Breast epithelium (tissue), 3 donors: Measurements from ENCODE around the gene MYBL2.

Experiments used
- POLR2A ChIP-seq: fragments of 450-650 bp; IDR thresholded peaks from one replicate; pipeline ENCODE4 v1.6.1; 2016; ENCODE audit warnings: antibody characterized with exemption, mild to moderate bottlenecking, moderate library complexity
- POLR2AphosphoS5 ChIP-seq, 3 donors: sonication (generic); formaldehyde crosslinking; IDR thresholded peaks; one replicate each; pipeline ENCODE4 v1.6.1; 2017; ENCODE audit warnings: antibody characterized with exemption in 3 of 3
- TF ChIP-seq, protein P1 (sequence below), 3 donors: fragments of 450-650 bp; IDR thresholded peaks; one replicate each; pipeline ENCODE4 v1.5.1; 2016 to 2017; ENCODE audit warnings: antibody characterized with exemption in 3 of 3, mild to moderate bottlenecking in 3 of 3, moderate library complexity in 3 of 3

DNA sequence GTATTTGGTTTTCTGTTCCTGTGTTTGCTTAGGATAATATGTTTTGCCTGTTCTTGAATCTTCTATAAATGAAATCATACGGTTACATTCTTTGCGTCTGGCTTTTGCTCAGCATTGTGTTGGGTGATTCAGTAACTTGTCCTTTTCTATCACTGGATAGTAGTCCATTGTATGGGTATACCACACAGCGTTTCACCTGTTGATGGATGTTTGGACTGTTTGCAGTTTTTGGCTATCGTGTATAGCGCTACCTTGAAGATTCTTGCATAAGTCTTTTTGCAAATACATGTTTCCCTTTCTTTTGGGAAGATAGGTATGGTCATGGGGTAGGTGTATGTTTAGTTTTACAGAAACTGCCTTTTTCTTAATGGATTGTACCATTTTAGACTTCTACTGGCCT, 9.5 kb downstream of the MYBL2 start:
- TF ChIP-seq POLR2A (no peak), POLR2AphosphoS5 (IDR thresholded peaks at IDR 0.05) (no peak)
- TF ChIP-seq, protein P1, sequence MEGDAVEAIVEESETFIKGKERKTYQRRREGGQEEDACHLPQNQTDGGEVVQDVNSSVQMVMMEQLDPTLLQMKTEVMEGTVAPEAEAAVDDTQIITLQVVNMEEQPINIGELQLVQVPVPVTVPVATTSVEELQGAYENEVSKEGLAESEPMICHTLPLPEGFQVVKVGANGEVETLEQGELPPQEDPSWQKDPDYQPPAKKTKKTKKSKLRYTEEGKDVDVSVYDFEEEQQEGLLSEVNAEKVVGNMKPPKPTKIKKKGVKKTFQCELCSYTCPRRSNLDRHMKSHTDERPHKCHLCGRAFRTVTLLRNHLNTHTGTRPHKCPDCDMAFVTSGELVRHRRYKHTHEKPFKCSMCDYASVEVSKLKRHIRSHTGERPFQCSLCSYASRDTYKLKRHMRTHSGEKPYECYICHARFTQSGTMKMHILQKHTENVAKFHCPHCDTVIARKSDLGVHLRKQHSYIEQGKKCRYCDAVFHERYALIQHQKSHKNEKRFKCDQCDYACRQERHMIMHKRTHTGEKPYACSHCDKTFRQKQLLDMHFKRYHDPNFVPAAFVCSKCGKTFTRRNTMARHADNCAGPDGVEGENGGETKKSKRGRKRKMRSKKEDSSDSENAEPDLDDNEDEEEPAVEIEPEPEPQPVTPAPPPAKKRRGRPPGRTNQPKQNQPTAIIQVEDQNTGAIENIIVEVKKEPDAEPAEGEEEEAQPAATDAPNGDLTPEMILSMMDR (IDR thresholded peaks at IDR 0.05) = no peak
